Globus pallidus (tissue), 1 donor: ENCODE data around the gene TMEFF1.

Experiments used
- DNase-seq: peaks from one replicate; pipeline ENCODE4 v3.0.0-alpha.2; 2015; ENCODE audit warnings: low spot score

Gene TMEFF1

GRCh38 chr9:100447041-100447440, 25.9 kb upstream of the TMEFF1 start:
- no peak for DNase-seq

- DNase-seq, result no peak
Observed at GRCh38 chr9:100448266-100448665, 24.7 kb upstream of the TMEFF1 start.

- DNase-seq, result no peak
Observed at GRCh38 chr9:100449420-100449819, 23.5 kb upstream of the TMEFF1 start.

GRCh38 chr9:100452894-100453293, 20.1 kb upstream of the TMEFF1 start:
- DNase-seq, result no peak

GRCh38 chr9:100455470-100455869, 17.5 kb upstream of the TMEFF1 start:
- no peak for DNase-seq

GRCh38 chr9:100457517-100457916, 15.4 kb upstream of the TMEFF1 start:
- no peak for DNase-seq

GRCh38 chr9:100459963-100460362, 13.0 kb upstream of the TMEFF1 start:
- no peak for DNase-seq

GRCh38 chr9:100465274-100465673, 7.7 kb upstream of the TMEFF1 start:
- peak; percentile 83 for DNase-seq

- peak; percentile 37 for DNase-seq
Observed at GRCh38 chr9:100465761-100466160, 7.2 kb upstream of the TMEFF1 start.

GRCh38 chr9:100466171-100466828, 6.6 kb upstream of the TMEFF1 start:
- DNase-seq, result peak; percentile 53

GRCh38 chr9:100466829-100467221, 6.1 kb upstream of the TMEFF1 start:
- DNase-seq, result no peak

- DNase-seq, result no peak
Observed at GRCh38 chr9:100468041-100468440, 4.9 kb upstream of the TMEFF1 start.

- no peak for DNase-seq
Observed at GRCh38 chr9:100472268-100472667, 681 bp upstream of the TMEFF1 start.

GRCh38 chr9:100473276-100474081, 530 bp downstream of the TMEFF1 start:
- DNase-seq, result peak; percentile 41

GRCh38 chr9:100474082-100474923, 1.4 kb downstream of the TMEFF1 start:
- DNase-seq, result peak; percentile 65

- no peak for DNase-seq
Observed at GRCh38 chr9:100474924-100475276, 2.0 kb downstream of the TMEFF1 start.

GRCh38 chr9:100477241-100477640, 4.3 kb downstream of the TMEFF1 start:
- no peak for DNase-seq

GRCh38 chr9:100478192-100478591, 5.2 kb downstream of the TMEFF1 start:
- no peak for DNase-seq

- no peak for DNase-seq
Observed at GRCh38 chr9:100479820-100480219, 6.9 kb downstream of the TMEFF1 start.

- DNase-seq, result no peak
Observed at GRCh38 chr9:100485196-100485595, 12.2 kb downstream of the TMEFF1 start.

GRCh38 chr9:100486479-100487176, 13.7 kb downstream of the TMEFF1 start:
- DNase-seq, result no peak

- DNase-seq, result no peak
Observed at GRCh38 chr9:100488177-100488576, 15.2 kb downstream of the TMEFF1 start.
